Right forelimb (tissue), 1 donor: ENCODE data around the gene QSOX2.

Source experiments
- DNase-seq: peaks from one replicate; pipeline ENCODE4 v3.0.0-alpha.2; 2018

QSOX2 gene

DNA sequence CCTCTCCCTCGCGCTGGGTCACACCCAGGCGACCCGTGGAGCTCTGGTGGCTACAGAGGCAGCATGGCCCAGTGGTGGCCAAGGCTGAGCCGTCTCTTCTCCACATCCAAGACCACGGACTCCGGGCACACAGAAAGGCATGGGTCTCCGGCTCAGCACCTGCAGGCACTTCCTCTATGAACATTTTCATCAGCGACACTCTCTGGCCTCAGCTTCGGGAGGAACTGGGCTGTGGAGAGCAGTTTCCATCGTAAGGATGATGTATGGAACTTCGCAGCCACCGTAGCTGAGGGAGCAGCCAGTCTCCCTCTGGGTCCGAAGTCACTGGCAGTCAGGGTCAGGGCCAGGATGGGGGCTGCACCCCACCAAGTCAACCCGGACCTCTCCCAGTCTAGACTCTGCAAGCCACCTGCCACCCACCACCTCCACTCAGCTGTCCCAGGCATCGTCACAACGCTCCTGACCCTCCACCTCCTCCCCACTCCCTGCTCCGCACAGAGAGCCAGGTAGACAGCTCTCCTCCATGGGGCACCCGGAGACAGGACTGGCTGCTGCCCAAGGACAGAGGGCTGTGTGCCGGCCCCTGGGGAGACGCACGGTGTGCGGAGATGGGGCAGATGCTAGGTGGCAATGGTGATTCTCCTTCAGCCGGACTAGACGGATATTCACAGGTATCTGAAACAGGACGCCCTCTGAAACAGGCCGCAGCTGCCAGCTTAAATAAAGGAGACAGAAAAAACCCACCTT, 9.7 kb downstream of the QSOX2 start:
- DNase-seq: no peak

DNA sequence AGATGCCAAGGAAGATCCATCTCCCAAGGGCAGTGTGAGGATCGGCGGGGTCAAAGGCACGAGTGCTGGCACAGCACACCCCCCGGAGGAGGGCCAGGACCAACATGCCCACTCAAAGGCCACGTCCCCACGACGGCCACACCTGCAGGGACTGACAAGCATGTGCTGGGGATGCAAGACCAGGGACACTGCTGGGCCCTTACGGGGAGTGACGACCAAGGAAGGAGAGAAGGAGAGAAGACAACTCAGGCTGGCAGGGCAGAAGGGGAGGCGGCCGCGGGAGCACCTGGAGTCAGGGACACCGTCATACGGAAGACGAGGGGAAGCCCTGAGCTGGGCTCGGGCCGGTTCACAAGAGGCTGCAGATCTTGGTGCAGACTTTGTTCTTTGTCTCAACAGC, 10.4 kb downstream of the QSOX2 start:
- no peak for DNase-seq

DNA sequence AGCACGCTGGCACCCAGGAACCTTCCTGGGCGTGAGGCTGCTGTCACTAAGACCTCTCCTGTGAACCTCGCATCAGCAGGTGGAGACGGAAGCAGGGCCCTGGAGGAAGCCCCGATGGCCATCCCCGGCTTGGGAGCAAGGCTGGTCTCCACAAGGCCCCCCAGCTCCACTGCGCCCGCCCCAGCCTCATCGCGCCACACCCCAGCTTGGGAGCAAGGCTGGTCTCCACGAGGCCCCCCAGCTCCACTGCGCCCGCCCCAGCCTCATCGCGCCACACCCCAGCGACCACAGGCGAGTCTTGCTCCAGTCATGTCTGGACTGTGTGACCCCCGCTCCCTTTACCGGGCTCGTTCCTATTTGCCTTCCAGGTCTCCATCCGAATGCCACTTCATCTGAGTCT, 11.0 kb downstream of the QSOX2 start:
- no peak for DNase-seq

DNA sequence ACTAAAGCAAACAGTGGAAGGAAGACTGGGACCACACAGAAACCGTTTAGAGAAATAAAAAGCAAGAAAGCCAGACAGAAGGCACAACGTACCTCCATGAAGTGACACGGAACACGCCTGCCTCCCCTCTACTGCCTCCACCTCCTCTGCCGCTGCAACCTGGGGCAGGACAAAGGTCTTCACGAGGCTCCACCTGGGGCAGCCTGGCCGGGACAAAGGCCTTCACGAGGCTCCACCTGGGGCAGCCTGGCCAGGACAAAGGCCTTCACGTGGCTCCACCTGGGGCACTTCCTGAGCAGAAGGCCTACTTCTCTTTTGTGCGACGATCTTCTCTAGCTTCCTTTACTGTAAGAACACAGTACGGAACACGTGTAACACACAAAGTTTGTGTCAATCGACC, 11.7 kb downstream of the QSOX2 start:
- DNase-seq: no peak

DNA sequence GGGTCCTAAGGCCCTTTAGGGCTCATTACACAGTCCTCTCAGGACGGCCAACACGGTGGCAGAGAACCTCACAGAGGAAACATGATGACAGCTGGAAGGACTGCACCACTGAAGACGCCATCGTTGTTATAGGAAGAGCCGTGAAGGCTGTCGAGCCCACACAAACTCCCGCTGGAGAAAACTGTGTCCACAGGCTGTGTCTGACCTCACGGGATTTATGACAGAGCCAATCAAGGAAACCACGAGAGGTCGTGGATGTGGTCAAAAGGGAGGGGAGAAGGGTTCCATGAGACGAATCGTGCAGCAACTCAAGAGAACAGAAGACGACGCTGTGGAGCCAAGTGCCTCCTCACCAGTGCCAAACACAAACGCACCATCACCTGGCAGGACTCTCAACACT, 12.2 kb downstream of the QSOX2 start:
- DNase-seq: no peak

DNA sequence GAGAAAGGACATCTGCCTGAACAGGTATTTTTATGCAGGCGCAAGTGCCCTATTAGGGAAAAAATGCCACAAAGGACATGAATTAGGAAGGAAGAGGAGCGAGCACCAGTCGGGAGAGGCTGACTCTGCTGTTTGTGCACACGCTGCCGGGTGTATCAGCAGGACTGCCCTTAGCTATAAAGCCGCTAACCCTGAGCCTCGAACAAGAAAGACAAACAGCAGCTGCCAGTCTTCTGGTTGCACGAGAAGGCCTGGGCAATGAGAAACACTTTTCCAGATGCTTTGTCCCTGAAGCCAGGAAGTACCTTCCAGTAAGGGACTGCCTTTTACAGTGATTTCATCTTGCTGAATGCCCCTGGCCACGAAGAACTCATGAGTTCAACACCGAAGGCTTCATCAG, 12.6 kb downstream of the QSOX2 start:
- DNase-seq: no peak

DNA sequence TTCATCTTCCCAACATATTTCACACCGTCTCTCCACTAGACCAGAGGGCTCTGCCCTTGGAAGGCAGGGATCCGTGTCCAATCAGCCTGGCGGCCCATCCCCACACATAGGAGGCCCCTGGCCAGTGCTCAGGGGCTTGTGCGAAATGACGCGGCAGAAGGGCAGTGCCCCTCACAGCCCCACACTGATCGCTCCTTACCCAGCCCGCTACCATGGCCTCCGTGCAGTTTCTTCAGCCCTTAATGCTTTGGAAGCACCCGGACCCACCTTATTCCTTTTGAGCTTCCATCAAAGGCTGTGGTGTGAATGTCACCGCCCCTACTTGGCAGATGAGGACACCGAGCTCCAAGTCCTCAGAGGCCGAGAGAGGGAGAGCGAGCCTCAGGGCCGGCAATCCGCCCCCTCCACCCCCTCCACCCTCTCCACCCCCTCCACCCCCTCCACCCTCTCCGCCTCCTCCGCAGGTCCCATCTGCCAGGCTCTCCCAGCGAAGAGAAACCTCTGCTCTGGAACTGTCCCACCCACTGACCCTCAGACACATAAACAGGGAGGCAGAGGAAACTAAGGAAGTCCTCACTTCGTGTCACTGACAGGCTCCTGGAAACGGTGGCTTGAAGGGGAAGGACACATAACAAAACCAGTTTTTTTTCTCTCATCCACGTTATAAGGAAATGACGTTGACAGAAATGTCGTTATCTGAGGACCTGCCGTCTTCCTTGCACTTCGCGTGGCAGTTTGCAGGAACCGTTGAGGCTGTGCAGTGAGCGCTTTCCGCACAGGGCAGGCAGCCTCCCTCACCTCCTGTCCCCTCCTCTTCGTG, 13.9 kb downstream of the QSOX2 start:
- no peak for DNase-seq

DNA sequence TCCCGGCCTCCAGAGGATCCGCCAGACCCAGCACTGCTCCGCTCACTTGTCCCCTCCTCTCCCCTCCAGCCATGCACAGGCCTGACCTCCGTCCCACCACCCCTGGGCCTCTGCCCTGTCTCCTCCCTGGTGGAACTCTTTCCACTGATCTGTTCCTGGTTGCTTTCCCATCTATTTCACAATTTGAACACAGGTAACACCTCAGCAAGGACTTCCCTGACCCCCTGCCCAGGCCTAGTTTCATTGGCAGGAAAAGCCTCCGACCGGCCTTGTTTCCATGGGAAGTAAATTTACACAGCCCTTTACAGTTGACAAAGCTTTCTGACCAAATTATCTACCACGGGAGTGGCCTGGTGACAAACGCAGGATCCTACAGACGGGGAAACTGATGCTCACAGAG, 14.8 kb downstream of the QSOX2 start:
- no peak for DNase-seq

DNA sequence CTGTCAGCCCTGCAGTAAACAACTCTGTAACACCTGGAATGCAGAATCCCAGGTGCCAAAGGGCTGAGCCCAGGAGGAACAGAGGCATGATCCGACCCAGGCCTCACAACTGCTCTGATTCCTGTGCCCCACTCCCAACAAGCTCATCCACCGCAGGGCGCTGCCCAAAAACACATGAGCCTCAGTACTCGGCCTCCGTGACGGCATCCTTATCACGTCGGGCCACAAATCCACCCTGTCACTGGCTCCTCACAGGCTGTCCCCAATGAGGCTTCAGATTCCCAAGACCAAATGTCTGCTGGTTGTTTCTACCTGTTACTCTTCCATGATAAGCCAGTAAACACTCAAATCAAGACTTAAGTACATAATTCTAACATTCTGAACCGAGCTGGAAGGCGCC, 15.2 kb downstream of the QSOX2 start:
- DNase-seq: no peak

DNA sequence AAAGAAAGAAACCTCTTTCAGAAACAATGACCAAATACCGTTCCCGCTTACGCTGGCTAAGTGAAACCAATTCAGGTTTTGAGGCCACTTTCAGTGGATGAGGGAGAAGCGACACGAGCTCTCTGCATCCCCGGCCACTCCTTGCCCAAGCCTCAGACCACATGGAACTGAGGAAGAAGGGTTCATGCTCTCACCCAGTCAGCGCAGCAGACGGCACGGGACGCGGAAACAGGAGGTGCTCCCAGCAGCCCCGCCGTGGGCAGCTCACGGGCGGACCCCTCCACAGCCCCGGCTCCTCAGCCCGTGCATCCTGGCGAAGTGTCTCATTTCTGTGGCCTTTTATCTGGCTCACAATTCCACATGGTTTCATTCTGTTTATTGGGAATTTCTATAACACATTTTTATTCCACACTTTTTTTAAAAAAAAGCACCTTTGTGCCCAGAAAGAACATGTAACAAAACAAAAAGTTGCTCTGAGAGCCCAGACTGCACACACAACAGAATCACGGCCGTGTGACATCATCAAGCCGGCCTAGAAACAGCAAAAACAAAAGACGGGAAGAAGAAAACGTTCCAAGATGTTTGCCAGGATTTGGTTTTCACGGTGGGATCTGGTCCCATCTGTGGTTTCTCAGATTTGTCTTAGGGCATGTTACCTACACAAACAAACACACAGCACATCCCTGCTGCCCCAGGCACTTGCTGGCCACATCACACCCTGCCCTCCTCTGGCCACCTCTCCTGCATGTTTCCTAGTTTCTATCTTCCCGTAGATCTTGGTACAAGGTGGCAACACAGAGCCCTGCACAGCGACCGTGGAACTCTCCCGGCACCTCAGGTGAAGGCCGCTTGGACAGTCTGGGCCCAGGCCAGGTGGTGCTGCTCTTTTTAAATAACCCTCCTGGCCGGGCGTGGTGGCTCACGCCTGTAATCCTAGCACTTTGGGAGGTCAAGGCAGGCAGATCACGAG, 16.2 kb downstream of the QSOX2 start:
- DNase-seq: no peak

DNA sequence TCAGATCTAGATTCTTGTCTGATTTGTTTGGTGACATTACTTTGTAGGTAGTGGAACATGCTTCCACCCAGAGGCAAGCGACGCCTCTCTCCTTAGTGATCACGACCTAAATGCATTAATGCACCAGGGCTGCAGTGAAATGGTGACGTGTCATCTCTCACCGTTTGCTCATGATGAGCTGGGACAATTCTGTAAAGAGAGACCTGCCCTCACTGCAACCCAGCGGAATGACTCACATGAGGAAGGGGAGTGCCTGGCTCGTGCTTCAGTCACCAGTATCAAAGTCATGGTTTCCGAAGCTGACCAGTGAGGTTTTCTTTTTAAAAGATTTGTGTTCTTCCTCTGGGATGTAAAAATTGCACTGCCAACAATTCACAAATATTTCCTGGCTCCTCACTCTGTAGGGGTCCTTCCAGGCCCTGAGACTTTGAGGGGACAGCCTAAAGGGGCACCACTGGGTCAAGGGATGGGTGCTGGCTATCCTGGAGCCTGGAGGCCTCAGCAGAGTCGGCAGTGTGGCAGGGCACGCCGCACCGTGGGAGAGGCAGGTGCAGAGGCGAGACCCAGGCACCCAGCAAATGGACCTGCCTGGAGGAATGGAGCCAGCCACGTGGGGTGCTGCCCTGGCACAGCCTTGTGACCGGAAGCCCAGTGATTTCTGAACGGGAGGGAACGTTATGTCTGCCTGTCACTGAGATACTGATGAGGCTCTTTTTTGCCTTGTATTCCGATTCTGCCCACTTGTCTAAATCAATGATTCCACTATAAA, 17.3 kb downstream of the QSOX2 start:
- no peak for DNase-seq

DNA sequence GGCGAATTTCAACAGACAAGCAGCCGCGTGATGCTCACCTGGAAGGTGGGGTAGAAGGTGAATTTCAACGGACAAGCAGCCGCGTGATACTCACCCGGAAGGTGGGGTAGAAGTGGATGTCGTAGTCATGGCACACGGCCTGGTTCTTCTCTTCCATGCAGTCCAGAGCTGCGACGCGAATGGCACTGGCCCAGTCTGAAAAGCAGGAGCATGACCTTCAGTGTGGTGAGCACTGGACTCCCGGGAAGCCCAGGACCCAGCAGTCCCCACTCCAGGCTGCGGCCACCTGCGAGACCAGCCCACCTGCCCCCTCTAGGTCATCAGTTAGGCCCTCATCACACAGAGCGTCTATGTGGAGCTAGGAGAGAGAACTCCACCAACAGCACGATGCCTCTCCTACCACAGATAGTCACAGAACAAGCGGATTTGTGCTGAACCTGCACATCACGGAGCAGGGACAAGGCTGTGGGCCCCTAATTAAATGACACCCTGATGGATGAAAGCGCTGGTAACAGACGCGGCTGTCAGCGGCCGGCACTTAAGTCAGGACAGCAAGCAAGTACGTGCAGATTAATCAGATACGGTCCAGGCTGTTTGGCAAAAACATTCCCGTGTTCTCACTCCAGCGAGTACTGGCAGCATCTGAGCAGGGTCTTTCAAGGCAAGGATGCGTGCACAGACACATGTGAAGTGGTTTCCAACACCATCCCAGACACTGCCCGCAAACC, 18.8 kb downstream of the QSOX2 start:
- DNase-seq: no peak

DNA sequence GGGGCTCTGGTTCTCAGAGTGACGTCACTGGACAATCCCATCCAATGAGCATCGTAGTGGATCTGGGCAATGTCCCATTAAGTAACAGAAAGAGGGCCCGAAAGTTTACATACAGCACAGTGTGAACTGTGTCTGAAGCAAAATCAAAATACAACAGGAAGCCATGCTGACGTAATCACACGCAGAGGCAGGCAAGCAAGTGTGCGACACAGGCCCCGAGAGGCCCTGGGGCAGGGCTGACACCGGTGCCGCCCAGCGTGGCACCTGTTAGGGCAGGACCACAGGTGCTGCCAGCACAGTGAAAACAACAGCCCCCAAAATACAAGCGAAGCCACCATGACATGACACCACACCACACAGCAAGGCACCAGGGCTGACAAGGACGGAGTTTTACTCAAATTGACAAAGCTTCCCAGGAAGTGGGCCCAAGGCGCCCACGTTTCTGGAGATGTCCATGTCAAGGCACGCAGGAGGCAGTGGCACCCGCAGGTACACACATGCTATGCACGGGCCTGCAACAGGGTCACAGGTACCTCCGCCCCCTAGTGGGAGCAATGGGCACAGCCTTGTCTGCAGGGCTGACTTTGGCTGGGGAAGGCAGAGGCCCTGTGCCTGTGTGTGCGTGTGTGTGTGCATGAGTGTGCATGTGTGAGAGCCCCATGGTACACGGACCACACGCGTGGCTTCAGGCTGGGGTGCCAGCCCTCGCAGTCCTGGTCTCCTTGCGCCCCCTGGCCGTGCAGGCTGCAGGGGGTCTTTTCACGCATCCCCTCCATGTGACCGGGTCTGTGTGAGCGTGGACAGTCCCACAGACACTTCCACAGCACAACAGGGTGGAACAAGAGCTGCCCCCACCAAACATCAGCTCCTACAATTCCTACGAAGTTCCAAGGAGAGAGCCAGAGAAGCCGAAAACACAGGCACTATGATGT, 19.6 kb downstream of the QSOX2 start:
- DNase-seq: peak; percentile 71

DNA sequence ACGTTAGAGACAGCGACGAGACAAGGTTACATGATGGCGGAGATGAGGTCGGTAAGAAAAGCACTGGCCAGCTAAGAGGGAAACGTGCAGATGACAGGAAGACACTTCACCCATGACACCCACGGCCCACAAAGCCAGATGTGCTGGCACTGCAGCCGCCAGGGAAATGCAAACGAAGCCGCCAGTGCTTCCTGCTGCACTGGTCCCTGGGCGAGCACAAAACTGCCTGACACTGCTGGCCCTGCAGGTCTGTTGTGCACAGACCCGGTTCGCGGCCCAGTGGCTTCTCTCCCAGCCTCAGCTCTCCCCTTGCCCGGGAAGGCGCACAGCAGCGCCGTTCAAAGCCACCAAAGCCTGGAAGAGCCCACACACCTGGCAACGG, 20.3 kb downstream of the QSOX2 start:
- no peak for DNase-seq

DNA sequence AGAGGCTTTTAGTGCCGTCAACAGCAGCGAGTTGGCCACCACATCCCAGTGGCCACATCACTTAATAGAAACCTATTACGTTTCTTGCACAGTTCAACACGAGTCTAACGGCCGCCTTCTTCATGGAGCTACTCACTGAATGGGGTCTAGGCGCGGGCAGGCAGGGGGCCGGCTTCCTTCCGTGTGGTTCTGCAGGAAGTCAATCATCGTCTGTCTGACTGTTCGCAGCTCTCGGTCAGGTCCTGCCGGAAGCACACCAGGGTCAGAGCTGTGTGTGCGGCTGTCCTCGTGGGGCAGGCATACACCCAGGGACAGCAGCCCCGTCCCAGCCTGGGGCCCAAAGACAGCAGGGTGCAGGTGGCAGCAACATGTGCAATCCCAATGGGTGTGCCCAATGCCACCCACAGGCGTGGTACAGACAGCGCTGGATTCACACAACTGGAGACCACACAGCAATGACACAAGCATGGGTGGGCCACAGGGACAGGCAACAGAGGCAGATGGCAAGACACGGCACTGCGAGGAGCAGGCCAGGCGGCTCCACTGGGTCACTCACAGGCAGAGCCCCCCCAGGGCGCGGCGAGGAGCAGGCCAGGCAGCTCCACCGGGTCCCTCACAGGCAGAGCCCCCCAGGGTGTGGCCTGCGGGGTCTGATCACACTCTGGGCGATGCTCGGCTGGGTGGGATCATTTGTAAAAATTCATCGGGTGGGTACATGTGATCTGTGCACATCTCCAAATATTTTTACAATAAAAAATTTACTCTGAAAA, 21.6 kb downstream of the QSOX2 start:
- no peak for DNase-seq

DNA sequence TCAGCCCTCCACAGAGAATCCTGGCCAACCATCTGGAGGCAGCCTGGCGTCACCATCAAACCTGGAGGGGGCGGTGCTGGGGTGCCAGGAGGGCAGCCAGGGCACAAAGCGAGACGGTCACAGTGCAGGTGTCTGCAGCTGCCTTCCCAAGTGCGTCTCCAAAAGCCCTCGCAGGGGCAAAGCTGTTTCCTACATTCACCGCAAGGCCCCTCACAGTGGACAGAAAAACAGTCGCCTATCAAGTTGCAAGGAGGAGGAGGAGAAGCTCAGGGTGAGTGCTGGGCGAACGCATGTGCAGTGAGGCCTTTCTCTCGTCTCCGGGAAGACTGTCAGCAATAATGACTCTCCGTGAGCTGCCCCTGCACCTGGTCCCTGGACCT, 22.7 kb downstream of the QSOX2 start:
- DNase-seq: no peak

DNA sequence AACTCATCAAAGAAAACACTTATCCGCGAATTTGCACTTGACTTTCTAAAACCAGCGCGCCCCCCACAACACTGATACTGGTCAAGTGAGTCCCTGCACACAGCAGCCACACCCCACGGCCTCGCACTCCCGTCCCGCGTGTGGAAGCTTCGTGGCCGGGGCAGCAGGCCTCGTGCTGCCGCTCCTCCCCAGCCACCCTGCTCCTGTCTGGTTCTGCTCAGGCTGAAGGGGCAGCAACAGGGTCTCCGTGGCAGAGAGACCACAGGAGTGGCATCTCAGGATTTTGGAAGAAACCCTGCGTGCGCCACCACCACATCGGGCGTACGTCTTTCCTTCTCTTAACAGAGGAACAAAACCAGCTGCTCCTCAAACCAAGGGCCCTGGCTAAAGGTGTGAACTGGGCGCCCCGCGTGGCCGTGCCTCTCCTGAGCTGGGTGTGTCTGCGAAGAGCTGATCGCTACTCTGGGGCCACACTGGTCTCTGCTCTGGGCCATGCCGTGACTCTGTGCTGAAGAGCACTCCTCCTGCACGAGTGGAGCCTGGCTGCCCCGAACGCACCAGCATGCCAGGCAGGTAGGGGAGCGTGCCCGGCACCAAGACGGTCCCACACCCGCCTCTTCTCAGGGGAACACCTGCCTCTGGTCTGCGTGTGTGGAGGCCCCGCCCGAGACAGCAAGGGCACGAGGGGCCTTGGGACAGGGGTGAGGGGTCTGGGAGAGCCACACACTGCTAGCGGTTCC, 23.3 kb downstream of the QSOX2 start:
- no peak for DNase-seq

DNA sequence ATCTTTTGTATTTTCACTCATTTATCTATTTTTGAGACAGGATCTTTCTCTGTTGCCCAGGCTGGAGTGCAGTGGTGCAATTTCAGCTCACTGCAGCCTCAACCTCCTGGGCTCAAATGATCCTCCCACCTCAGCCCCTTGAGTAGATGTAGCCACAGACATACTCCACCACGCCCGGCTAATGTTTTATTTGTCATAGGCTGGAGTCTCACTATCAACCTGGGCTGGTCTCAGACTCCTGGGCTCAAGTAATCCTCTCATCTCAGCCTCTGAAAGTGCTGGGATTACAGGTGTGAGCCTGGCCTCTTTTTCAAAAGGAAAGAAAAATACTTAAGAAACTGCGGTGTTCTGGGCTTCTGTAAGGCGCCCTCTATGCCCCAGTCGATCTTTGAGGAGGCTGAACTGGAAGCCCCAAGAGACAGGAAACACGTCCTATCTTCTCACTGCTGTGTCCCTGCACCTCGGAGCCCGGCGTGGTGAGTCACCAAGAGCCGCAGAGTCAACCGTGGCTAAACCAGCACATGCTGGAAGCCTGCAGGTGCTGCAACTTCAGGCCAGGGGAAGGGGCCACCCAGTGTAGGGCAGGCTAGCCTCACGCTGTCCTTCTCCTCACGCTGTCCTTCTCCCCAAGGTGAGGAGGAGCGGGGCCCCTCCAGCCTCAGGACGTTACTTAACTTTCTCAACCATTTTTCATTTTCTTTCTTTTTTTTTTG, 25.4 kb downstream of the QSOX2 start:
- no peak for DNase-seq

DNA sequence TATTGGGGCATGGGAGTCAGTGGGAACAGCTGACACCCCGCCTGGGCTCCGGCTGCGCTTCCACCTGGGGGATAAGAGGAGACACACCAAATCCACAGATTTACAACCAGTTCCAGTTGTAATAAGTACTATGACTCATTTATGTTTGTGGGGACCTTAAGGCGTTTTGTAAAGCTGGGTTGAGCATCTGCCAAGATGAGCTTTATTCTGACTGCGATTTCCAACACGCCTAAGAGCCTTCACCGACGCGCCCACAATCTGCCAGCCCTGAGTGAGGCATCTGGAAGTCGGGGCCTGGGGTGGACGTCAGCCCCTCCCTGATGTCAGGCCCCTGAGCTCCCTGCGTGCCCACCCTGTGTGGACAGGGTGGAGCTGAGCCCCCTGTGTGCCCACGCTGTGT, 26.3 kb downstream of the QSOX2 start:
- no peak for DNase-seq
